ENCODE measurements around the gene KREMEN1.

DNA sequence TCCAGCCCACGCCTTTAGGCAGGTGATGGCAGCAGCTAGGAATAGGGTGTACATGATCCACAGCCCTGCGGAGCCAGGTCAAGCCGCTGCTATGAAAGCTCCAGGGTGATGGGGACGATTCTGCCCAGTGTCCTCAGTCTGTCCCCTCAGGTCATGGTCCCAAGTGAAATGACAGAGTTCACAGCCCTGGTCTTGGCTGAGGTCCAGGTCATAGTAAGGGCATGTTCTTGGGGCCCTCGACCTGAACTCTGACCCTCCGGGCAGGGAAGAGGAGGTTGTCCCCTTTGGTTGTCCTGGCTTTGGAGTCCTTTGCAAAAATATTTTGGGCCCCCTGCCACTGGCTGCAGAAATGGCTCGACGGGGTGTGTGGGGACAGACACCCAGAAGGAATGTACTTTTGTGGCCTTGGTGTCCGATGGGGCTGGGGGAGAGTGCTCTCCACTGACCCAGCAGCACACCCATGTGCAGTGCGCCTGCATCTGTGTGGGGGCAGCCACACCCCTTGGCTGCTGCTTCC, 18.5 kb upstream of the KREMEN1 start:
- TF ChIP-seq, protein P1, sequence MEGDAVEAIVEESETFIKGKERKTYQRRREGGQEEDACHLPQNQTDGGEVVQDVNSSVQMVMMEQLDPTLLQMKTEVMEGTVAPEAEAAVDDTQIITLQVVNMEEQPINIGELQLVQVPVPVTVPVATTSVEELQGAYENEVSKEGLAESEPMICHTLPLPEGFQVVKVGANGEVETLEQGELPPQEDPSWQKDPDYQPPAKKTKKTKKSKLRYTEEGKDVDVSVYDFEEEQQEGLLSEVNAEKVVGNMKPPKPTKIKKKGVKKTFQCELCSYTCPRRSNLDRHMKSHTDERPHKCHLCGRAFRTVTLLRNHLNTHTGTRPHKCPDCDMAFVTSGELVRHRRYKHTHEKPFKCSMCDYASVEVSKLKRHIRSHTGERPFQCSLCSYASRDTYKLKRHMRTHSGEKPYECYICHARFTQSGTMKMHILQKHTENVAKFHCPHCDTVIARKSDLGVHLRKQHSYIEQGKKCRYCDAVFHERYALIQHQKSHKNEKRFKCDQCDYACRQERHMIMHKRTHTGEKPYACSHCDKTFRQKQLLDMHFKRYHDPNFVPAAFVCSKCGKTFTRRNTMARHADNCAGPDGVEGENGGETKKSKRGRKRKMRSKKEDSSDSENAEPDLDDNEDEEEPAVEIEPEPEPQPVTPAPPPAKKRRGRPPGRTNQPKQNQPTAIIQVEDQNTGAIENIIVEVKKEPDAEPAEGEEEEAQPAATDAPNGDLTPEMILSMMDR (conservative IDR thresholded peaks at IDR 0.05; ENCODE audit: low read depth, low read length) = no peak
- TF ChIP-seq EZH2 (IDR thresholded peaks at IDR 0.05; ENCODE audit: low read length, unreplicated experiment) (no peak), EZH2phosphoT487 (IDR thresholded peaks at IDR 0.05; ENCODE audit: borderline replicate concordance, low read length) (no peak)

Measured in PC-3 (cell line).